Sigmoid colon (tissue), 7 donors: Measurements from ENCODE around the gene LGR5. TPM values are rescaled to one million over a fixed set of nuclear protein-coding genes. Genes with fewer than 3 reads are reported as not detected.

Experiments used
- DNase-seq: peaks from one replicate; pipeline ENCODE4 v3.0.0-alpha.2; 2019
- H3K27ac ChIP-seq, 4 donors: fragments of 200-600 bp; sonication (generic); one replicate each; pipeline ENCODE4 v1.5.1; 2016 to 2019; ENCODE audit warnings: mild to moderate bottlenecking in 1 of 4
- H3K27me3 ChIP-seq, 3 donors: fragments of 200-600 bp; sonication (generic); one replicate each; pipeline ENCODE4 v1.5.1; 2019; ENCODE audit warnings: mild to moderate bottlenecking in 1 of 3
- H3K36me3 ChIP-seq, 4 donors: fragments of 200-600 bp; sonication (generic); one replicate each; pipeline ENCODE4 v1.5.1; 2016 to 2019
- H3K4me1 ChIP-seq, 4 donors: fragments of 200-600 bp; sonication (generic); one replicate each; pipeline ENCODE4 v1.5.1; 2017 to 2019
- H3K4me3 ChIP-seq, 4 donors: fragments of 200-600 bp; sonication (generic); one replicate each; pipeline ENCODE4 v1.5.1; 2017 to 2019; ENCODE audit warnings: mild to moderate bottlenecking in 2 of 4, moderate library complexity in 1 of 4
- H3K9me3 ChIP-seq, 4 donors: fragments of 200-600 bp in 3 of 4; sonication (generic) in 3 of 4; one replicate each; pipeline versions ENCODE4 v1.5.1 to v1.6.1; 2013 to 2019
- EP300 ChIP-seq, 4 donors: sonication (generic); formaldehyde crosslinking; IDR thresholded peaks; one replicate each; pipeline ENCODE4 v1.6.1; 2017; ENCODE audit warnings: antibody characterized with exemption in 4 of 4
- POLR2A ChIP-seq, 2 donors: fragments of 450-650 bp; IDR thresholded peaks; one replicate each; pipeline ENCODE4 v1.6.1; 2016; ENCODE audit warnings: antibody characterized with exemption in 2 of 2, mild to moderate bottlenecking in 2 of 2, moderate library complexity in 2 of 2
- POLR2AphosphoS5 ChIP-seq, 4 donors: sonication (generic); formaldehyde crosslinking; IDR thresholded peaks; one replicate each; pipeline ENCODE4 v1.6.1; 2017; ENCODE audit warnings: antibody characterized with exemption in 4 of 4
- WGBS, 2 donors: extraction: QIAGEN DNeasy Blood & Tissue Kit; methylation state at CpG; one replicate each; pipeline ENCODE4 v1.1.7; 2013; 5-methylcytosine and 5-hydroxymethylcytosine counted together
- intact Hi-C: fragments of 100-400 bp; cut with DNase I; formaldehyde crosslinking; loops from one replicate; pipeline ENCODE4 v1.15.1; 2023
- polyA plus RNA-seq, 3 donors: library from polyadenylated mRNA; stranded (reverse); fragments of 200-250 nt; gene quantifications; one replicate each; pipeline ENCODE4 v1.2.3, GENCODE V29; 2013
- total RNA-seq, 4 donors: library from RNA; depleted of rRNA; stranded (reverse); fragments of >200 nt; gene quantifications; one replicate each; pipeline ENCODE4 v1.1.0, GENCODE V29; 2016
- TF ChIP-seq, protein P1 (sequence below), 4 experiments: fragments of 450-650 bp in 3 of 4; fragments of 200-600 bp in 1 of 4; IDR thresholded peaks; one replicate each; pipeline ENCODE4 v1.5.1; 2016 to 2019; ENCODE audit warnings: antibody characterized with exemption in 4 of 4, mild to moderate bottlenecking in 3 of 4, moderate library complexity in 2 of 4
- donor health status: healthy with polysubstance abuse.
- donor health status: Bipolar disorder and iron deficiency.
- donor health status: healthy.

The LGR5 gene
- total and polyA plus RNA-seq, 7 donors, result 0.23 to 3.4 (median 0.36) TPM; not detected in 4

DNA sequence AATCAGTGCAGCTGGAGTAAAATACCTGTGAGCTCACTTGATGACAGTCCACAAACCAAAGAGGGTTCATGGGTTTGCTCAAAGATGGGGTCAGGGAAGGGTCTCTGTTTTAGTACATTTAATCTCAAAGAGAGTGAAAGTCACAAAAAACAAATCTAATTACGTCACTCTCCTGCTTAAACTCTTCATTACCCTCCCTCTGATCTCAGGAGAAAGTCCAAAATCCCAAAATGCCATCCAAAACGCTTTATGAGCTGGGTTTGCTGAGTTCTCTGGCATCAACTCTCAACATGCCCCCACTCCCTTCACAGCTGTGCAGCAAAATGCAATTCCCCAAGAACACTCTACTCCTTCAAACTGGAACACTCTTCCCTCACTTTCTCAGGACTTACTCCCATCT lies 40.4 kb upstream of the LGR5 start:
- intact Hi-C loops, result no loop called here
- no peak for DNase-seq
- H3K27me3 ChIP-seq, result no peaks in the 10 kb centered on the region
- no peaks in the 10 kb centered on the region for H3K4me1 ChIP-seq
- H3K9me3 ChIP-seq, result no peaks in the 10 kb centered on the region
- no peak overlapping the region for H3K4me3 ChIP-seq
- 67 to 70% methylated on average over 2 of the region's 2 CpGs for WGBS, 2 donors
- H3K27ac ChIP-seq, result no peak overlapping the region
- no peaks in the 10 kb centered on the region for H3K36me3 ChIP-seq
- no peak for TF ChIP-seq POLR2A (IDR thresholded peaks at IDR 0.05)
- no peak for TF ChIP-seq EP300 (IDR thresholded peaks at IDR 0.05)
- TF ChIP-seq, protein P1, sequence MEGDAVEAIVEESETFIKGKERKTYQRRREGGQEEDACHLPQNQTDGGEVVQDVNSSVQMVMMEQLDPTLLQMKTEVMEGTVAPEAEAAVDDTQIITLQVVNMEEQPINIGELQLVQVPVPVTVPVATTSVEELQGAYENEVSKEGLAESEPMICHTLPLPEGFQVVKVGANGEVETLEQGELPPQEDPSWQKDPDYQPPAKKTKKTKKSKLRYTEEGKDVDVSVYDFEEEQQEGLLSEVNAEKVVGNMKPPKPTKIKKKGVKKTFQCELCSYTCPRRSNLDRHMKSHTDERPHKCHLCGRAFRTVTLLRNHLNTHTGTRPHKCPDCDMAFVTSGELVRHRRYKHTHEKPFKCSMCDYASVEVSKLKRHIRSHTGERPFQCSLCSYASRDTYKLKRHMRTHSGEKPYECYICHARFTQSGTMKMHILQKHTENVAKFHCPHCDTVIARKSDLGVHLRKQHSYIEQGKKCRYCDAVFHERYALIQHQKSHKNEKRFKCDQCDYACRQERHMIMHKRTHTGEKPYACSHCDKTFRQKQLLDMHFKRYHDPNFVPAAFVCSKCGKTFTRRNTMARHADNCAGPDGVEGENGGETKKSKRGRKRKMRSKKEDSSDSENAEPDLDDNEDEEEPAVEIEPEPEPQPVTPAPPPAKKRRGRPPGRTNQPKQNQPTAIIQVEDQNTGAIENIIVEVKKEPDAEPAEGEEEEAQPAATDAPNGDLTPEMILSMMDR (IDR thresholded peaks at IDR 0.05), result no peak
- no peak for TF ChIP-seq POLR2AphosphoS5 (IDR thresholded peaks at IDR 0.05)

DNA sequence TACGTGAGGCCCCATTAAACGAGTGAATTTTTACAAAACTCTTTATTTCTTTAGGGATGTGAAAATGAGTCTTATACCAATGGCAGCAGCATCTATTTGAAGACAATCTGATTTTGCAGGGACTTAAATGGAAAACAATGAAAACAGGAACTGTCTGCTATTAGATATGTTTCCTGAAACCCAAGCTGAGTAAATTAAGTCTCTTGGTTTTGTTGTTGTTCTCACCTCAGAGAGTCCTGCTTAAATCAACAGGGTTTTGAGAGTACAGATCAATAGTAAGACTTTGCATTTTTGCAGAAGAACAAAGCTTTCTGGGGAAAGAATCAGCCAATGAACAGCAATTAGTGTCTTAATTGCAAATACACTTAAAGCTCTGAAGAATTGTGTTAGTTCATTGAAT lies 39.1 kb upstream of the LGR5 start:
- no peaks in the 10 kb centered on the region for H3K36me3 ChIP-seq
- H3K27me3 ChIP-seq, result no peaks in the 10 kb centered on the region
- H3K9me3 ChIP-seq, result no peaks in the 10 kb centered on the region
- intact Hi-C loops, result no loop called here
- DNase-seq, result no peak
- no peak overlapping the region for H3K4me3 ChIP-seq
- 62 to 91% methylated on average over 2 of the region's 2 CpGs for WGBS, 2 donors
- TF ChIP-seq POLR2A (IDR thresholded peaks at IDR 0.05) (no peak), EP300 (IDR thresholded peaks at IDR 0.05) (no peak), POLR2AphosphoS5 (IDR thresholded peaks at IDR 0.05) (no peak)
- TF ChIP-seq, protein P1 (IDR thresholded peaks at IDR 0.05), result no peak
- no peaks in the 10 kb centered on the region for H3K4me1 ChIP-seq
- H3K27ac ChIP-seq, result no peak overlapping the region

DNA sequence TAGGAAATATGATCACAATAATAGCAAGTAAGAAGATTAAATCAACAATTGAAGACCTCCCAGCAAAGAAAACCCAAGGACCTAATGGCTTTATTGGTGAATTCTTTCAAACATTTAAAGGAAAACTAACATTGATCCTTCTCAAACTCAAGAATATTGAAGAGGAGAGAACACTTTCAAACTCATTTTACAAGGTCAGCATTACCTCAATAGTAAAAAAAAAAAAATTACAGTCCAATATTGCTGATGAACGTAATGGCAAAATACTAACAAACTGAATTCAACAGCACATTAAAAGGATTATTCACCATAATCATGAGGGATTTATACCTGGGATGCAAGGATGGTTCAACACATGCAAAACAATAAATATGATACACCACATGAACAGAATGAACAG lies 33.7 kb upstream of the LGR5 start:
- Histone ChIP-seq H3K27me3 (no peaks in the 10 kb centered on the region), H3K27ac (no peak overlapping the region), H3K9me3 (peaks cover 0 to 4% (median 1%) of the 10 kb centered on the region in 4 donors), H3K36me3 (no peaks in the 10 kb centered on the region), H3K4me1 (no peaks in the 10 kb centered on the region), H3K4me3 (no peak overlapping the region)
- DNase-seq, result no peak
- 94% methylated on average over 1 of the region's 1 CpG for WGBS, 2 donors
- TF ChIP-seq EP300 (IDR thresholded peaks at IDR 0.05), result no peak
- TF ChIP-seq POLR2AphosphoS5 (IDR thresholded peaks at IDR 0.05), result no peak
- no peak for TF ChIP-seq POLR2A (IDR thresholded peaks at IDR 0.05)
- TF ChIP-seq, protein P1 (IDR thresholded peaks at IDR 0.05), result no peak
- intact Hi-C loops, result no loop called here

DNA sequence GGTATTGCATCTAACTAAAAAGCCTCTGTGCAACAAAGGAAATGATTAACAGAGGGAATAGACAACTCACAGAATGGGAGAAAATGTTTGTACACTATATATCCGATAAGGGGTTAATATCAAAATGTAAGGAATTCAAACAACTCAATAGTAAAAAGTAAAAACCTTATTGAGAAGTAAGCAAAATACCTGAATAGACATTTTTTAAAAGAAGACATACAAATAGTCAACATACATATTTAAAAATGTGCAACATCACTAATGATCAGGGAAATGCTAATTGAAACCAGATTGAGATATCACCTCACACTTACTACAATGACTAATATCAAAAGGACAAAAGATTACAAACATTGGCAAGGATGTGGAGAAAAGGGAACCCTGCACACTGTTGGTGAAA lies 31.9 kb upstream of the LGR5 start:
- Histone ChIP-seq H3K4me1 (no peaks in the 10 kb centered on the region), H3K4me3 (no peak overlapping the region), H3K27me3 (no peaks in the 10 kb centered on the region), H3K36me3 (no peaks in the 10 kb centered on the region), H3K9me3 (peaks cover 0 to 4% (median 1%) of the 10 kb centered on the region in 4 donors), H3K27ac (no peak overlapping the region)
- 92 to 94% methylated on average over 1 of the region's 1 CpG for WGBS, 2 donors
- DNase-seq, result no peak
- TF ChIP-seq, protein P1 (IDR thresholded peaks at IDR 0.05), result no peak
- TF ChIP-seq EP300 (IDR thresholded peaks at IDR 0.05) (no peak), POLR2AphosphoS5 (IDR thresholded peaks at IDR 0.05) (no peak), POLR2A (IDR thresholded peaks at IDR 0.05) (no peak)
- intact Hi-C loops, result no loop called here

DNA sequence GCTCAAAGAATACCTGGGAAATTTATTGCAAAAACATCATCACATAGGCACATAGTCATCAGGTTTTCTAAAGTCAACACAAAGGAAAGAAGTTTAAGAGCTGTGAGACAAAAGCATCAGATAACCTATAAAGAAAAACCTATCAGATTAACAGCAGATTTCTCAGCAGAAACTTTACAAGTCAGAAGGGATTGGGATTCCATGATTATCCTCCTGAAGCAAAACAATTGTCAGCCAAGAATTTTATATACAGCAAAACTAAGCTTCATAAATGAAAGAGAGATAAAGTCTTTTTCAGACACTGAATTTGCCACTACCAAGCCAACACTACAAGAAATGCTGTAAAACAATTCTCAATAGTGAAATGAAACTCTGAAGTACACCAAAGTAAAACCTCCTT lies 28.8 kb upstream of the LGR5 start:
- Histone ChIP-seq H3K27ac (no peak overlapping the region), H3K36me3 (no peaks in the 10 kb centered on the region), H3K9me3 (peaks cover 0 to 6% (median 1%) of the 10 kb centered on the region in 4 donors), H3K4me3 (no peak overlapping the region), H3K4me1 (no peaks in the 10 kb centered on the region), H3K27me3 (no peaks in the 10 kb centered on the region)
- intact Hi-C loops, result no loop called here
- no peak for DNase-seq
- TF ChIP-seq EP300 (IDR thresholded peaks at IDR 0.05), result no peak
- TF ChIP-seq POLR2AphosphoS5 (IDR thresholded peaks at IDR 0.05), result no peak
- TF ChIP-seq, protein P1 (IDR thresholded peaks at IDR 0.05), result no peak
- no peak for TF ChIP-seq POLR2A (IDR thresholded peaks at IDR 0.05)
